Mononuclear cell (primary cell): Measurements from ENCODE around the gene RIMBP3C. TPM values are rescaled to one million over a fixed set of nuclear protein-coding genes. Genes with fewer than 3 reads are reported as not detected.
"Not testable (repeated sequence)": the region's sequence is repeated elsewhere in the genome, so short reads cannot be mapped to it uniquely, and the experiment has no call there.

Experiments
- H3K27me3 ChIP-seq: 2 replicates; pipeline ENCODE4 v1.6.0; 2011; ENCODE audit warnings: low read length, control low read depth; ENCODE audit not compliant: insufficient read depth
- H3K4me1 ChIP-seq: 2 replicates; pipeline ENCODE4 v1.5.1; 2011; ENCODE audit warnings: mild to moderate bottlenecking, low read length, control low read depth; ENCODE audit not compliant: insufficient read depth
- H3K4me3 ChIP-seq: 2 replicates; pipeline ENCODE4 v1.5.1; 2011; ENCODE audit warnings: mild to moderate bottlenecking, low read length, moderate library complexity
- H3K9me3 ChIP-seq: 2 replicates; pipeline ENCODE4 v1.5.1; 2011; ENCODE audit warnings: low read depth, mild to moderate bottlenecking, control low read depth, low read length
- total RNA-seq: library from RNA; depleted of rRNA; stranded (reverse); fragments of >200 nt; gene quantifications from one replicate; pipeline ENCODE4 v1.2.3, GENCODE V29; 2012

The RIMBP3C gene
- total RNA-seq, 1 donor: 0.10 TPM

DNA sequence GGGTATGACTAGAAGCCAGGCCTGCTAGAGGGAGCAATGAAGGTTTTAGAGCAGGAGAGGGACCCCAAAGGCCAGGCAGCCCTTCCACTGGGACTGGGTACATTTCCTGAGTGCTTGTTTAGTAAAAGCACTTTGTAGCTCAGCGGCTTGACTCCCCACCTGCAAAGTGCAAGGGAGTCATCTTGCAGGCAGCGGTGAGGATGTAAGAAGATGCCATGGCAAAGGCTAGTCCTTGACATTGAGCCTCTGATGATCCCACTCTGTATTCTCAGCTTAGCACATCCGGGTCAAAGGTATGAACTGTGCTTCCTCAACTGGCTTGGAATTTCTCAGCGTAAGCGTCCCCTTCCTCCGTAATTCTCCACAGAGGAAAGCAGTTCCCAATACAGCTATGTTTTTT lies 13.2 kb upstream of the RIMBP3C start:
- no peaks in the 10 kb centered on the region for H3K9me3 ChIP-seq
- H3K4me3 ChIP-seq: no peak overlapping the region
- no peaks in the 10 kb centered on the region for H3K27me3 ChIP-seq
- peaks cover 13% of the 10 kb centered on the region for H3K4me1 ChIP-seq

DNA sequence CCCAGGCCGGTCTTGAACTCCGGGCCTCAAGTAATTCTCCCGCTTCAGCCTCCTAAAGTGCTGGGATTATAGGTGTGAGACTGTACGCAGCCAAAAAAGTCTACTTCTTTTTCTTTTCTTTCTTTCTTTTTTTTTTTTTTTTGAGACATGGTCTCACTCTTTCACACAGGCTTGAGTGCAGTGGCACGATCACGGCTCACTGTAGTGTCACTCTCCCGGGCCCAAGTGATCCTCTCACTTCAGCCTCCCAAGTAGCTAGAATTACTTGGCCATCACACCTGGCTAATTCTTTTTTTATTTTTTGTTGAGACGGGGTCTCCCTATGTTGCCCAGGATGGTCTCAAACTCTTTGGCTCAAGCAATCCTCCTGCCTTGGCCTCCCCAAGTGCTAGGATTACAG lies 12.7 kb upstream of the RIMBP3C start:
- peaks cover 8% of the 10 kb centered on the region for H3K4me1 ChIP-seq
- no peak overlapping the region for H3K4me3 ChIP-seq
- no peaks in the 10 kb centered on the region for H3K9me3 ChIP-seq
- H3K27me3 ChIP-seq: no peaks in the 10 kb centered on the region

DNA sequence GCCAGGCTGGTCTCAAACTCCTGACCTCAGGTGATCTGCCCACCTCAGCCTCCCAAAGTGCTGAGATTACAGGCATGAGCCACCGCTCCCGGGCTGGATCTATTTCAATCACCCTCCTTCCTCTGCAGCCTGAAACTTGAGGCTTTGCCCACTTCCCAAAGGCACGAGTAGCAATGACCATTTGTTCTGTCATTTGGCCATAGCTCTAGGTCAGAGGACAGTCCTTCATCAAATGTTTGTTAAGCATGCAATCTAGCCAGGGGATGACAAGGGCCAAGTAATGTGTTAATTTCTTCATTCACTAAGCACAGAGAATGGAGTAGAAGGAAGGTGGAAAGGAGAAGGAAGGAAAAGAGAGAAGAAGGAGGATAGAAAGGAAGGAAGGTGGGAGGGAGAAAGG lies 9.4 kb upstream of the RIMBP3C start:
- H3K27me3 ChIP-seq, H3K4me1 ChIP-seq, H3K9me3 ChIP-seq, H3K4me3 ChIP-seq: not testable (repeated sequence)

DNA sequence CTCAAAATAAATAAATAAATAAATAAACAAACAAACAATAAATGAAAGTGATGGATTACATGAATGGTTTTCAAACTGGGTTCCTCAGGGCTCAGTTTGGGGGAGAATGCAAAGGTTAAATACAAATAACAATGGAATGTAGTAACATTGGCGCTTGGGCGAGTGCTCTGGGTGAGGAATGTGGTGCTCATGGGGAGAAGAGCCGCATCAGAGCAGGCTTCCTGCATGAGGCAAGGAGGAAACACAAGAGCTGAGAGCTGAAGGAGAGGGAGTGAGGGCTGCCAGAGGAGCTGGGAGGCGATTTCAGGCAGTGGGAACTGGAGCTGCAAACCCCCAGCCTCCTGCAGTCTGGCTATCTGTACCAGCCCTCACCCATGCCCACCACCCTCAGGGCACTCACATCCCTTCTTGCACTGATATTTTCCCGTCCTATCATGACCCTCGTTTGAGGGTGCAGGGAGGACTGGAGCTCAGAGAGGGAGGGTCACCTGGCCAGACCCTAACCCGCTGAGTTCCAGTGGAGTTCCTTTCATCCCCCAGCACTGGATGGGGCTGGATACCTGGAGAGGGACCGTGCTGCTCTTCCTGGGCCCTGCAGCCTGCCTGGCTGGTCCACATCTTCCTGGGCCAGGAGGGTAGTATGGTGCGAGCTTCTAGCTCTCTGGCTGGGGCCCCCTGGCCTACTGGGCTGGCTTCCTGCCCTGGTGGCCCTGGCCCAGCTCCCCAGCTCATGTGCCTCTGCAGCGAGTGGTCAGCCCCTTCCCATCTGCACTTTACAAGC lies 8.3 kb upstream of the RIMBP3C start:
- H3K27me3 ChIP-seq, H3K9me3 ChIP-seq, H3K4me1 ChIP-seq, H3K4me3 ChIP-seq: not testable (repeated sequence)

DNA sequence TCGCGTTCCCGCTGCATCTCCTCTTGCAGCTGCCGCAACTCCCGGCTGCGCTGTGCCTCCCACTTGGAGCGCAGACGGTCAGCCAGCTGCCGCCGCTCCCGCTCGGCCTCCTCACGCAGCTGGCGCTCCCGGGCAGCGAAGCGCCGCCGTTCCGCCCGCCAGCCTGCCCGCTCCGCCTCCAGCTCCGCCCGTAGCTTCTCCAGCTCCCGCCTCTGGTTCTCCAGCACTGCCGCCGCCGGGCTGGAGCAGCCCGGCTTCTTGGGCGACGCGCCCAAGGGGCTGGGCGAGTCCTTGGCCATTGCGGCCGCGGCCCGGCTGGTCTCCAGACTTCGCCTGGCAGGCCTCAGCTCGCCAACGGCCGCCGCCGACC lies 598 bp downstream of the RIMBP3C start:
- H3K4me3 ChIP-seq, H3K4me1 ChIP-seq, H3K27me3 ChIP-seq, H3K9me3 ChIP-seq: not testable (repeated sequence)

DNA sequence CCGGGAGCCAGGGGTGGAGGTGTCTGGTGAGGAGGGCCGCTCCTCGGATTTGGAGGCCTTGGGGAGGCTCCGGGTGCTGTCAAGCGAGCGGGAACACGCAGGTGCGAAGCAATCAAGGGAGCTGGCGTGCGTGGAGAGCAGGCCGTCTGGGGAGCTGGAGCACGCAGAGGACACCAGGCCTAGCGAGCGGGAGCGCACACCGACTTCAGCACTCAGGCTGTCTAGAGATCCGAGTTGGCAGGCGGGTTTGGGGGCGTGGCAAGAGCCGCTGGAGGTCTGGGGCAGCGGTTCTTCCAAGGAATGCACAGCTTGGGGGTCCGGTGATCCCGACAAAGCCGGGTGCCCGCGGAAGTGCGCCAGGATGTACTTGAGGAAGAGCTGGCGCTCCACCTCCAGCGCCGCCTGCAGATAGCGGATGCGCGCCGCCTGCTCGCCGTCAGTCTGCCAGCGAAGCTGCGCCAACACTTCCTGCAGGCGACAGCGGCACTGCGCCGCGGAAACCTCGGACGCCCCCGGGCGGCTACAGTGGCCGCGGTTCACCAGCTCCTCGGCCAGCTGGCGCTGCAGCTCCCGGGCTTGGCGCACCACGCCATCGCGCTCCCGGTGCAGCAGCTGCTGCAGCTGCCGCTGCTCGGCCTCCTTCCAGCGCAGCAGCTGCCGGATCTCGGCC lies 1.1 kb downstream of the RIMBP3C start:
- not testable (repeated sequence) for H3K9me3 ChIP-seq, H3K27me3 ChIP-seq, H3K4me1 ChIP-seq, H3K4me3 ChIP-seq

DNA sequence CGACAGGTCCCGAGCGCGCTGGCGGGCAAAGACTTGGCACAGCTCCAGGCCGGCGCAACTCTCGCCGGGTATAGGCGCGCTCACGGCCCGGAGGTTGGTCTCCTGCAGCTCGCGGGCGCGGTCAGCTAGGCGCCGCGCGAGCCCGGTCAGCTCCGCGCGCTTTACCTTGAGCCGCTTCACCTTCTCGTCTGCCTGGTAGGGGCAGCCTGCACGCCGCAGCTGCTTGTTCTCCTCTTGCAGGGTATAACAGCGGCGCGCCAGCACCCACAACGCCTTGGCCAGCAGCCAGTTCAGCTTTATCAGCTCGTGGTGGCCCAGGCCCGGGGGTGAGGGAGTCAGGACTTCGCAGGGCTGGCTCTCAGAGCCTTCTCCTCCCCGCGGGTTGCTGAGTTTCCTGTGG lies 1.7 kb downstream of the RIMBP3C start:
- not testable (repeated sequence) for H3K4me1 ChIP-seq, H3K4me3 ChIP-seq, H3K27me3 ChIP-seq, H3K9me3 ChIP-seq

DNA sequence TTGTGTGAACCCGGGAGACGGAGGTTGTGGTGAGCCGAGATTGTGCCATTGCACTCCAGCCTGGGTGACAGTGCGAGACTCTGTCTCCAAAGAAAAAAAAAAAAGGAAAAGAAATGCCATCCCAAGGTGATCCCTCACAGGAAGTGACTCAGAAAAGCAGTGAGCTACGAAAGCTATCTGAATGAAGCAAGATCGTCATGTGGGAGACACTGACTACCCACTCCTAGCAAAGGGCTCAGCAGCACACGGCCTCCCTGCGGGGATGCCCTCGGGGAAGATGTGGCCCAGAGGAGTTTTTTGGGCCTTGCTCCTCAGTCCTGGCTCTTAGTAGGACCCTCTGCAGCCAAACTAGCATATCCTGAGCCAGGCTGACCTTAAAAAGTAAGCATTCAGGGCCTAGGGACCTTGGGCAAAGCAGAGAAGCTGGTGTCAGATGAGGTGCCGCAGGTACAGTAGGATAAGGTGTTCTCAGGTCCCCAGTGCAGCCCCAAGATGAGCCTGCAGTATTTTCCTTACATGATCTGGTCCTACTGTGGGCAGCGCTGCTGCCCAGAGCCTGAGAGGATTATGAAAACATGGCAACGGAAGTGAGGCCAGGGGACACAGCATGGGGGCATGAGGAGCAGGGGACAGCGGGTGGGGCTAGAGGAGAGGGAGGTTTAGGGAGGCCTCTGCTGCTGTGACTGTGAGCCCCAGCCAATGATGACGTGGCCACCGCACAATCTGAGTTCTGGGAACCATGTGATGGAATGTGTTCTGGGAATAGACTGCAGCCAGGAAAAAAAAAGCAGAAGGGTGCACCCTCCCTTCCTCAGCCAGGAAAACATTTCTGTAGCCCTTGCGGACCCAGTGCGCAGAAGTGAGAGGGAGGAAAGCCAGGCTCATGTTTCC lies 6.6 kb downstream of the RIMBP3C start:
- H3K27me3 ChIP-seq, H3K4me1 ChIP-seq, H3K9me3 ChIP-seq, H3K4me3 ChIP-seq: not testable (repeated sequence)

DNA sequence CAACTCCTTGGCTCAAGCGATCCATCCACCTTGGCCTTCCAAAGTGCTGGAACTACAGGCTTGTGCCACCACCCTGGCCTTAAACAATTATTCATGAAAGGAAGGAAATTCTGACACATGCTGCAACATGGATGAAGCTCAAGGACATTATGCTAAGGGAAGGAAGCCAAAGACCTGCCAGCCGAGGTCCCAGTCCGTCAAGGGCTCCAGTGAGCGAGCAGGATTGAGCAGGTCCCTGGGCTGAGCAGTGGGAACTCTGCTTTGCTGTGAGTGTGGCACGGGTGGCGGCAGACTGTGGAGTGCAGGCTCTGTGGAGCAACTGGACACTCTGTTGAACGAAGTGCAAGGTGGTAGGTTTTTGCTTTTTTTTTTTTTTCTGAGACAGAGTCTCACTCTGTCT lies 11.4 kb downstream of the RIMBP3C start:
- H3K27me3 ChIP-seq, H3K4me1 ChIP-seq, H3K4me3 ChIP-seq, H3K9me3 ChIP-seq: not testable (repeated sequence)

DNA sequence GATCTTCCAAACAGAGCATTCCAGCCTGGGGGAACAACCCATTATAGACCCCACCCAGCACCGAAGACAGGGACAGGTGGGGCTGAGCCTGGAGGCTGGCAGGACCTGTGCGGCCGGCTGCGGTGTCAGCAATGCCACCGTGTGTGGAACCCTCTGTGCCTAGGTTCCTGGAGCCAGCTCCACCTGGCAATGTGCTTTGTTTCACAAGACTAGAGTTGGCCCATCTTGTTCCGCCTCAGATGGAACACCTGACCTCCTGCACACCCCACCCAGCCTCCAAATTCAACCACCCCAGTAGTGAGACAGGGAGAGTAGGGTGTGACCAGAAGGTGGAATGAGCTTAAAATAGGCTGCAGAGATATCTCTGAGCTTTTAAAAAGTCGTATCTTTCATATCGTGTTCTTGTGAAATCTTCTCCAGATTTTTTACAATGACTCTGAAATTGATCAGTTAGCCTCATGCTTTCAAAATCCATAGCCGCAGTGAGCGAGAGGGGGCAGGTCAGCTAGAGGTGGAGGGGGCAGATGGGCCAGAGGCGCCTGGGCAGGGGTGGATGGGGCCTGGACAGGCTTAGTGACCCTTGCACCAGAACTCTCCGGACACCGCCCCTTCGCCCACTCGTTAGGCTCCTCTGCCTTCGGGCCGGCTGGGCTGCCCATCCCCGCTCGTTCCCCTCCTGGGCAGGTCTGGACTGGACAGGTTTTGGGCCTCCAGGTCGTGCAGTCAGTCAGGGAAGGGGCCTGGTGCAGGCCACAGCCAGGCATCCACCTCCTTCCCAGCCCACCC lies 18.2 kb downstream of the RIMBP3C start:
- not testable (repeated sequence) for H3K4me3 ChIP-seq, H3K9me3 ChIP-seq, H3K4me1 ChIP-seq, H3K27me3 ChIP-seq

DNA sequence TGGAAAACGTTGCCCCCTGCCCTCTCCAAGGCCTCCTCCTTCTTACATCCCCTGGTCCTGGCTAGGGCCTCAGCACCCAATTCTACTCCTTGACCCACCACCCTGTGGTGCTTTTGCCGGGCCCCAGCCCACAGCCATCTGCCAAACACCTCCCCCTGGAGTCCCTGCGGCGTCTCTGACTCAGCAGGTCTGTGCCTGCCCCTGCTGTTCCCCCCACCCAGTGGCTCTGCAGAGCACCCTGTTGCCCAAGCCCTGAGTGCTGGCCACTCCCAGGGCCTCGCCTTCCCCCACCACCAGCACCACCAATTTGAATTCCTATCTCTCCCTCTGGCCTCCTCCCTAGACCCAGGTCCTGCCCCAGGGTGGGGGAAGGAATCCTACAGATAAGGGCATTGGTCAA lies 19.7 kb downstream of the RIMBP3C start:
- H3K27me3 ChIP-seq, H3K4me3 ChIP-seq, H3K9me3 ChIP-seq, H3K4me1 ChIP-seq: not testable (repeated sequence)

DNA sequence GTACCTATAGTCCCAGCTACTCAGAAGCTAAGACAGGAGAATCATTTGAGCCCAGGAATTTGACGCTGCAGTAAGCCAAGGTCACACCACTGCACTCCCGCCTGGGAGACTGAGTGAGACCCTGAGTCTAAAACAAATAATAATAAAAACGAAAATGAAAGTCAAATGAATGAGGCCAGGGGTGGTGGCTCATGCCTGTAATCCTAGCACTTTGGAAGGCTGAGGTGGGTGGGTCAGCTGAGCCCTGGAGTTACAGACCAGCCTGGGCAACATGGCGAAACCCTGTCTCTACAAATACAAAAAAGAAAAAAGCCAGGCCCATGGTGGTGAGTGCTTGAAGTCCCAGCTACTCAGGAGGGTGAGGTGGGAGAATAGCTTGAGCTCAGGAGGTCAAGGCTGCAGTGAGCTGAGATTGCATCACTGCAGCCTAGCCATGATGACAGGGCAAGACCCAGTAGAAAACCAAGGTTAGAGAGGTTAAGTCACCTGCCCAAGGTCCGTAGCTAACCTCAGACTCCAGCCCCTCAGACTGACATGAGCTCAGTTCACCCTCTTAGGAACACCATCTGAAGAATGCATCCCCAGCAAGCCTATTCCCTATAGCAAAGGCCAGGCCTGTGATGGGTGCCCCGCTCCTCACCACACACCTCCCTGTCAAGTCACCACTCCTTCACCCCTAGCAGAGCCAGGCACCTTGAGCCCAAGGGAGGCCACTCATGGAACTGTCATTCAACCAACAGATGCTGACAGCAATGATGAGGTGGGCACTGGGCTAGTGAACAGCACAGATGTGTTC lies 24.4 kb downstream of the RIMBP3C start:
- not testable (repeated sequence) for H3K9me3 ChIP-seq, H3K4me1 ChIP-seq, H3K27me3 ChIP-seq, H3K4me3 ChIP-seq

DNA sequence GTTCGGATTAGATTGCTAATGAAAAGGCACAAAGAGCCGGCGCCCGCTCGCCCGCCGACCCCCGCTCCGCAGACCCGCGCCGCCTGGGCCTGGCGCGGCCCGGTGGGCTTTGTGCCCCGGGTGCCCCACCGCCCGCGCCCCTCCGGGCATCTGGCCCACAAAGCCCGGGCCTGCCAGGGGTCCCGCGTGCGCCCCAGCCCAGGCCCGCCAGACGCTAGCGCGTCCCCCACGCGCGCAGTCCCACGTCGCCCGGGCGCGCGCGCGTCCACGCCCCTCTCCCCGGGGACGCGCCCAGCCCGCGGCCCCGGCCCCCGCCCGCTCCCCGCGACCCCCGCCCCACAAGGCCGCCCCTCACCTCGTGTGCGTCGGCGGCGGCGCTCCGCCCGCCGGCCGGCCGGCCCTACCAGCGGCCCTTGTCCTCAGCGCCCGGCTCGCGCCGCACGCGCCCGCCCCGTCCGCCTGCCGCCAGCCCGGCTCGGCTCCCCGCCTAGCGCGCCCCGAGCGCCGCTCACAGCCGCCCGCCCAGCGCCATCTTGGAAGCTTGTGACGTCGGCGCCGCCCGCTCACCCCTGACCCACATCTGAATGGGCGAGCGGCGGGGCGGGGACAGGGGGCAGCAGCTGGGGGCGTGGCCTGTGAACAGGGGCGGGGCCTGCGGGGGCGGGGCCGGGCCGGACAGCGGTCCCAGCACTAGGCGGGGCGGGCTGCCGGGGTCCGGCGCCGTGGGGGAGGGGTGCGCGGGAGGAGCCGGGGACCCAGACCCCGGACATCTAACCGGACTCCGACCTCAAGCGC lies 34.1 kb downstream of the RIMBP3C start:
- not testable (repeated sequence) for H3K27me3 ChIP-seq

DNA sequence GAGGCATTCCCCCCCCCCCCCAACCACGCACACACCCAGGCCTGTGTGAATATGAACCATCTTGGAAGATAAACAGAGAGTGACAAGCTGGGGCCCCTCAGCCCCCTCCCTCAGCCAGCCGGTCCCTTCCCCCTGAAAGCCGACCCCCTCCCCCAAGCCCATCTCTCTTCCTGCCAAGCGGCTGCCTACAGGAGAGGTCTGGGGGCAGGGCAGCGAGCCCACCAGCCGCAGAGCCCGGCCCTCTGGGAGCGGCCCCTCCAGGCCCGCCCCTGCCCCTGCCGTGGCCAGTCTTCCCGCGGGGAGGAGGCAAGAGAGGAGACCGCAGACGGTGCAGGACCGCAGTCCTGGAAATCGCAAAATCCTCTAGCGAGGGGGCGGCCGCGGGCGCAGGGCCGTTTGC lies 34.7 kb downstream of the RIMBP3C start:
- not testable (repeated sequence) for H3K27me3 ChIP-seq, H3K4me1 ChIP-seq

More for the DNA sequence above, 34.1 kb downstream of the RIMBP3C start:
- H3K4me1 ChIP-seq, H3K9me3 ChIP-seq, H3K4me3 ChIP-seq: not testable (repeated sequence)

More for the DNA sequence above, 34.7 kb downstream of the RIMBP3C start:
- not testable (repeated sequence) for H3K4me3 ChIP-seq, H3K9me3 ChIP-seq
